Measurements from ENCODE around the gene NDUFAF2.

NDUFAF2 gene

DNA sequence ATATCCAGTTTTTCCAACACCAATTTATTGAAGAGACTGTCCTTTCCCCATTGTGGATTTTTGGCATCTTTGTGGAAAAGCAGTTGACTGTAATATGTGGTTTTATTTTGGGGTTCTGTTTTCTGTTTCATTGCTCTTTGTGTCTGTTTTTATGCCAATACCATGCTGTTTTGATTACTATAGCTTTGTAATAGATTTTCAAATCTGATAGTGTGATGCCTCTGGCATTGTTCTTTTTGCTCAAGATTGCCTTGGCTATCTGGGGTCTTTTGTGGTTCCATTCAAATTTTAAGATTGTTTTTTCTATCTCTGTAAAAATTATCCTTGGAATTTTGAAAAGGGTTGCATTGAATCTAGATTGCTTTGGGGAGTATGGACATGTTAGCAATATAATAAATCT, 99.5 kb downstream of the NDUFAF2 start:
- H3K4me3 ChIP-seq (ENCODE audit: low read depth, low read length), result no peak overlapping the region
- DNase-seq (ENCODE audit: low read depth), result no peak
- TF ChIP-seq, protein P1, sequence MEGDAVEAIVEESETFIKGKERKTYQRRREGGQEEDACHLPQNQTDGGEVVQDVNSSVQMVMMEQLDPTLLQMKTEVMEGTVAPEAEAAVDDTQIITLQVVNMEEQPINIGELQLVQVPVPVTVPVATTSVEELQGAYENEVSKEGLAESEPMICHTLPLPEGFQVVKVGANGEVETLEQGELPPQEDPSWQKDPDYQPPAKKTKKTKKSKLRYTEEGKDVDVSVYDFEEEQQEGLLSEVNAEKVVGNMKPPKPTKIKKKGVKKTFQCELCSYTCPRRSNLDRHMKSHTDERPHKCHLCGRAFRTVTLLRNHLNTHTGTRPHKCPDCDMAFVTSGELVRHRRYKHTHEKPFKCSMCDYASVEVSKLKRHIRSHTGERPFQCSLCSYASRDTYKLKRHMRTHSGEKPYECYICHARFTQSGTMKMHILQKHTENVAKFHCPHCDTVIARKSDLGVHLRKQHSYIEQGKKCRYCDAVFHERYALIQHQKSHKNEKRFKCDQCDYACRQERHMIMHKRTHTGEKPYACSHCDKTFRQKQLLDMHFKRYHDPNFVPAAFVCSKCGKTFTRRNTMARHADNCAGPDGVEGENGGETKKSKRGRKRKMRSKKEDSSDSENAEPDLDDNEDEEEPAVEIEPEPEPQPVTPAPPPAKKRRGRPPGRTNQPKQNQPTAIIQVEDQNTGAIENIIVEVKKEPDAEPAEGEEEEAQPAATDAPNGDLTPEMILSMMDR (IDR thresholded peaks at IDR 0.05; ENCODE audit: control insufficient read depth, extremely low read depth, insufficient read depth), result no peak

DNA sequence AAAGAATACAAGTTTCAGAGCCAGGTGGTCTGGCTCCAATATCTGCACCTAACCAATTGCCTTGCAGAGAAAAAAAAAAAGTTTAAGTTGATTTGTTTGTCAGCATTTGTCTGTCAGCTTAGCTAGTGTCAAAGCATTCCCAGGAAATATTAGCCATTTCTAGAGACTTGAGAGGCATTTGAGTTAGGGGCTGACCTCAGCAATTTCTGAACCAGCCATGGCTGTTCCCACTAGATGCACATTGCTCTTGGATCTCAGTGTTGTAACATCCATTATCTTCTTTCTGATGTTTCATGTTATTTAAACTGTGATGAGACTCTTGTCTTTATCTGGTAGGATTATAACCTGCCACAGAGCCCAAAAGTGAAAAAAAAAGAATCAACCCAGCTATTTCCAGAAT, 102.3 kb downstream of the NDUFAF2 start:
- TF ChIP-seq, protein P1 (IDR thresholded peaks at IDR 0.05; ENCODE audit: control insufficient read depth, extremely low read depth, insufficient read depth), result no peak
- DNase-seq (ENCODE audit: low read depth), result no peak
- H3K4me3 ChIP-seq (ENCODE audit: low read depth, low read length), result no peak overlapping the region

DNA sequence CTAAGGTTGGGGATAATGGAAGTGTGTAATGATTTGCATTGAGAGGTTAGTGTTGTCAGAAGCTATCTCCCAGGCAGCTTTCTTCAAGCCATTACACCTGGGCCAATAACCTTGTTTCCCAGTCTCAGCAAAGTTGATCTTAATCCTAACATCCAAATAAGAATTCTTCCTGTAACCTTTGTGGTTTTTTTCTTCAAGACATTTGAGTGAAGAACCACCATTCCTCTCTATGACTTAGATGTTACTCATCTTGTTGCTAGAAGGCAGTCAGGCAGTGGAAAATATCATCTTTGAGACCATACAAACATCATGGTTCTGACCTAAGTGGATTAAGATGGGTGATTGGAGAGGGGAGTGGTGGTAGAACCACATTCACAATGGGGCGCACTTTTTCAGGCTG, 103.5 kb downstream of the NDUFAF2 start:
- DNase-seq (ENCODE audit: low read depth), result no peak

DNA sequence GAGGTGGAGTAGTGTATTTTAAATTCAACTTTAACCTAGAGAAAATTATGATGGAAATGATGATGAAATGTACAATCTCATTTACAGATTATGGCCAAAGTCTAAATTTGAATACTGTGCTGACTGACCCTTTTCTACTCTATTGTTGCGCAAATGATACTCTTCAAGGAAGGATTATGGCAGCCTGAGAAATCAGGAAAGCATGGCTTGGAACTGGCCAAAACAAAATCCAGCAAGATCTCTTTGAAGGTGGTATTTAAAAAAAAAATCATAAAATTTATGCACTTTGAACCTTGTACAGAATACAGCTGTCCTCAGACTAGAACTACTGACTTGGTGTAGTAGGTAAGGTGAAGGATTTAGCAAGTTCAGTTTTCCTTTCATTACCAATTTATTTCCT, 105.3 kb downstream of the NDUFAF2 start:
- TF ChIP-seq, protein P1 (IDR thresholded peaks at IDR 0.05; ENCODE audit: control insufficient read depth, extremely low read depth, insufficient read depth), result no peak
- no peak overlapping the region for H3K4me3 ChIP-seq (ENCODE audit: low read depth, low read length)
- DNase-seq (ENCODE audit: low read depth), result no peak

More for the DNA sequence above, 103.5 kb downstream of the NDUFAF2 start:
- no peak overlapping the region for H3K4me3 ChIP-seq (ENCODE audit: low read depth, low read length)
- TF ChIP-seq, protein P1 (IDR thresholded peaks at IDR 0.05; ENCODE audit: control insufficient read depth, extremely low read depth, insufficient read depth), result no peak

DNA sequence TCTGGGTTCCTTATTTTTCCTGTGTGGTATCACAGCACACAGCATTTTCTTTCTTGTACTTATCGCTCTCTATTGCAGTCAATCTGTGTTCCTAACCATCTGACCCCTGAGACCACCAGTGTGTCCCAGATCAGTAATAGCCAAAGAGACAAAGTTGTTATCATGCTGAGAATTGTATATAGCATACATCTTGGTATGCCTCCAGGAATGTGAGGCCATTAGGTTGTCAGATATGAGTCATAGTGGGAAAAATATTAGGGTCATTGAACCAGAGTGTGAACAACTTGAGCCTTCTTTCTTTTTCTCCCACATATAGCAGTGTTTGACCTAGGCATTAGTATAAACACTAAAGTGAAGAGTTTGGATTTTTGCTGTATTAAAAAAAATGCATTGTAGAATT, 106.3 kb downstream of the NDUFAF2 start:
- DNase-seq (ENCODE audit: low read depth), result no peak
- TF ChIP-seq, protein P1 (IDR thresholded peaks at IDR 0.05; ENCODE audit: control insufficient read depth, extremely low read depth, insufficient read depth), result no peak
- no peak overlapping the region for H3K4me3 ChIP-seq (ENCODE audit: low read depth, low read length)

DNA sequence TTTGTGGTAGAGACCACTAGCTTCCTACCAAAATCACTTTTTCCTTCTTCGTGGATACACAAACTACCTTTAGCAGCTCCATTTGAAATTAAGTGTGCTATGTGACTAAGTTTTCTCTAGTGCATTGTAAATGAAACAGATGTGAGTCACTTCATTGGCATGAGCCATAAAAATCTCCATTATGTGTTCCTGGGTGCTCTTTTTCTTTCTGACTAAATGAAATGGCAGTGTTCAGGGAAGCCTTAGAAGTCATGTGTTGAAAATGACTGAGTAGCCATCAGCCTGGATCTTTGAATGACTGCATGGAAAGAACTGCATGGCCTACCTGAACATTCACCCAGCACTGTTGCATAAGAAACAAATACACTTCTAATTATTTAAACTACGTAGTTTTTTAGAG, 107.9 kb downstream of the NDUFAF2 start:
- TF ChIP-seq, protein P1 (IDR thresholded peaks at IDR 0.05; ENCODE audit: control insufficient read depth, extremely low read depth, insufficient read depth), result no peak
- DNase-seq (ENCODE audit: low read depth), result no peak
- no peak overlapping the region for H3K4me3 ChIP-seq (ENCODE audit: low read depth, low read length)

DNA sequence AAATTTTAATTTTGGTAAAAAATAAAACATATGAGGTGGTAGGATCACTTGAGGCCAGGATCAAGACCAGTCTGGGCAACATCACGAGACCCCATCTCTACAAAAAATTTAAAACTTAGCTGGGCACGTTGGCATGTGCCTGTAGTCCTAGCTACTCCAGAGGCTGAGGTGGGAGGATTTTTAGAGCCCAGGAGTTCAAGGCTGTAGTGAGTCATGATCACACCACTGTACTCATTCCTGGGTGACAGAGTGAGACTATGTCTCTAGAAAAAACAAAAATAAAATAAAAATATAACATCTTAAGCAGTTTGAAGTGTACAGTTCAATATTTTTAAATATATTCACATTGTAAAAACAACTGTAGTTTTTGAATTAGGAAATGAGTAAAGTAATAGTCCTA, 108.9 kb downstream of the NDUFAF2 start:
- H3K4me3 ChIP-seq (ENCODE audit: low read depth, low read length), result no peak overlapping the region
- no peak for DNase-seq (ENCODE audit: low read depth)
- TF ChIP-seq, protein P1 (IDR thresholded peaks at IDR 0.05; ENCODE audit: control insufficient read depth, extremely low read depth, insufficient read depth), result no peak

Measured in LNCaP clone FGC (cell line).